IMR-90 (cell line): Measurements from ENCODE around the gene MON1A. TPM values are rescaled to one million over a fixed set of nuclear protein-coding genes. Genes with fewer than 3 reads are reported as not detected.

Source experiments
- ATAC-seq: fragments of 200-7000 bp; cut with Tn5 transposase; 2 replicates; pipeline ENCODE4 v1.9.1; 2020; ENCODE audit warnings: low read depth, mild to moderate bottlenecking, moderate library complexity
- BruUV-seq: library from RNA; stranded (reverse); fragments of 400-500 nt; replicated peaks from 2 replicates; lab custom pipeline; 2021; lab: Mats Ljungman, UMichigan
- CTCF ChIA-PET: fragments of 300-600 bp; formaldehyde crosslinking; extraction: SDS; loops from one replicate; lab custom pipeline; 2021; ENCODE audit warnings: antibody characterized with exemption; lab: Yijun Ruan, JAX
- POLR2A ChIA-PET: fragments of 300-600 bp; sonication (Branson Sonifier 250); formaldehyde crosslinking; loops from one replicate; lab custom pipeline; 2022; ENCODE audit warnings: antibody characterized with exemption; ENCODE audit not compliant: unreplicated experiment; lab: Charles Lee
- DNase-seq: peaks from one replicate; pipeline ENCODE4 v3.0.0; 2013
- H2AFZ ChIP-seq: replicated peaks from 2 replicates; pipeline ENCODE3; 2013; ENCODE audit warnings: low read length, mild to moderate bottlenecking; ENCODE audit not compliant: poor library complexity
- H2AK5ac ChIP-seq: 2 replicates; pipeline ENCODE4 v1.6.1; 2013; ENCODE audit warnings: low read depth, low read length, inconsistent platforms
- H2AK9ac ChIP-seq: replicated peaks from 2 replicates; pipeline ENCODE3; 2013; ENCODE audit warnings: mild to moderate bottlenecking, low read depth, low read length, moderate library complexity; ENCODE audit not compliant: poor library complexity
- H2BK120ac ChIP-seq: 2 replicates; pipeline ENCODE4 v1.6.1; 2013; ENCODE audit warnings: low read depth, low read length, inconsistent platforms
- H2BK15ac ChIP-seq: 3 replicates; pipeline ENCODE4 v1.6.1; 2013; ENCODE audit warnings: low read depth, low read length, inconsistent platforms
- H2BK20ac ChIP-seq: 2 replicates; pipeline ENCODE4 v1.6.1; 2013; ENCODE audit warnings: low read depth, mild to moderate bottlenecking, inconsistent platforms, low read length, moderate library complexity
- H2BK5ac ChIP-seq: 2 replicates; pipeline ENCODE4 v1.6.1; 2013; ENCODE audit warnings: mild to moderate bottlenecking, low read depth, low read length, inconsistent platforms; ENCODE audit not compliant: poor library complexity, severe bottlenecking
- H3K14ac ChIP-seq: replicated peaks from 2 replicates; pipeline ENCODE4 v1.6.1; 2013; ENCODE audit warnings: low read depth, low read length, inconsistent platforms
- H3K18ac ChIP-seq: 2 replicates; pipeline ENCODE4 v1.6.1; 2013; ENCODE audit warnings: low read depth, low read length, control low read depth
- H3K23ac ChIP-seq: 2 replicates; pipeline ENCODE4 v1.6.1; 2013; ENCODE audit warnings: low read depth, low read length, inconsistent platforms
- H3K27ac ChIP-seq: 2 replicates; pipeline ENCODE4 v1.5.1; 2013; ENCODE audit warnings: mild to moderate bottlenecking, control low read depth, low read length; ENCODE audit not compliant: insufficient read depth
- H3K27me3 ChIP-seq: 2 replicates; pipeline ENCODE4 v1.6.1; 2013; ENCODE audit warnings: low read length; ENCODE audit not compliant: control insufficient read depth, insufficient read depth
- H3K36me3 ChIP-seq: 2 replicates; pipeline ENCODE4 v1.6.1; 2013; ENCODE audit warnings: low read length, mixed read lengths; ENCODE audit not compliant: control insufficient read depth, insufficient read depth
- H3K4ac ChIP-seq: 2 replicates; pipeline ENCODE4 v1.6.1; 2013; ENCODE audit warnings: low read depth, low read length, inconsistent platforms
- H3K4me1 ChIP-seq: 2 replicates; pipeline ENCODE4 v1.6.1; 2013; ENCODE audit warnings: low read length, mixed read lengths; ENCODE audit not compliant: control insufficient read depth, insufficient read depth
- H3K4me2 ChIP-seq: 2 replicates; pipeline ENCODE4 v1.6.1; 2013; ENCODE audit warnings: low read depth, mild to moderate bottlenecking, control low read depth, low read length, moderate library complexity
- H3K4me3 ChIP-seq: 2 replicates; pipeline ENCODE4 v1.5.1; 2013; ENCODE audit warnings: low read depth, mild to moderate bottlenecking, control low read depth, low read length, moderate library complexity; ENCODE audit not compliant: insufficient read depth
- H3K56ac ChIP-seq: 2 replicates; pipeline ENCODE4 v1.6.1; 2013; ENCODE audit warnings: low read length, inconsistent platforms; ENCODE audit not compliant: insufficient read depth; ENCODE audit errors: extremely low read depth
- H3K79me1 ChIP-seq, 2 experiments: 2 replicates each; pipeline ENCODE4 v1.6.1; 2013; ENCODE audit warnings: low read length in 2 of 2, inconsistent platforms in 1 of 2, low read depth in 1 of 2
- H3K9ac ChIP-seq: 2 replicates; pipeline ENCODE4 v1.6.1; 2013; ENCODE audit warnings: low read depth, low read length, control low read depth
- H3K9me1 ChIP-seq: 2 replicates; pipeline ENCODE4 v1.6.1; 2013; ENCODE audit warnings: low read length, inconsistent platforms; ENCODE audit not compliant: insufficient read depth
- H3K9me3 ChIP-seq: 2 replicates; pipeline ENCODE4 v1.6.1; 2013; ENCODE audit warnings: low read length; ENCODE audit not compliant: control insufficient read depth, insufficient read depth
- H4K20me1 ChIP-seq: 2 replicates; pipeline ENCODE4 v1.6.1; 2013; ENCODE audit warnings: low read length, inconsistent platforms; ENCODE audit not compliant: insufficient read depth
- H4K5ac ChIP-seq: 2 replicates; pipeline ENCODE4 v1.6.1; 2013; ENCODE audit warnings: mild to moderate bottlenecking, low read depth, low read length, control low read depth
- H4K8ac ChIP-seq, 2 experiments: 2 replicates each; pipeline ENCODE4 v1.6.1; 2013; ENCODE audit warnings: low read depth in 2 of 2, low read length in 2 of 2, control low read depth in 1 of 2, inconsistent platforms in 1 of 2
- H4K91ac ChIP-seq: 2 replicates; pipeline ENCODE4 v1.6.1; 2013; ENCODE audit warnings: low read depth, low read length, inconsistent platforms; ENCODE audit not compliant: insufficient read depth
- CHD1 ChIP-seq: IDR thresholded peaks from 2 replicates; pipeline ENCODE4 v1.6.1; 2012; ENCODE audit warnings: low read depth, low read length, improper control_type of control experiment
- MAFK ChIP-seq: IDR thresholded peaks from 2 replicates; pipeline ENCODE4 v1.6.1; 2012; ENCODE audit warnings: low read depth, low read length, improper control_type of control experiment
- MAZ ChIP-seq: IDR thresholded peaks from 2 replicates; pipeline ENCODE4 v1.6.1; 2012; ENCODE audit warnings: low read depth, mild to moderate bottlenecking, low read length, improper control_type of control experiment, moderate library complexity, borderline replicate concordance
- MXI1 ChIP-seq: IDR thresholded peaks from 2 replicates; pipeline ENCODE4 v1.6.1; 2012; ENCODE audit warnings: low read depth, mild to moderate bottlenecking, low read length, moderate library complexity, borderline replicate concordance
- RCOR1 ChIP-seq: IDR thresholded peaks from 2 replicates; pipeline ENCODE4 v1.6.1; 2012; ENCODE audit warnings: mild to moderate bottlenecking, low read length, improper control_type of control experiment; ENCODE audit not compliant: insufficient replicate concordance
- WGBS, 2 experiments: methylation state at CpG; one replicate each; pipeline versions ENCODE4 v1.1.5 to v1.1.7; 2013; ENCODE audit warnings: missing lambda C conversion rate in 2 of 2; ENCODE audit not compliant: insufficient read length in 1 of 2; ENCODE audit errors: extremely low coverage in 2 of 2; 5-methylcytosine and 5-hydroxymethylcytosine counted together
- dilution Hi-C: fragments of 300-500 bp; cut with HindIII; formaldehyde crosslinking; loops from one replicate; pipeline ENCODE4 v1.14.3; 2018; ENCODE audit warnings: low sequenced_read_pairs; ENCODE audit not compliant: unreplicated experiment
- in situ Hi-C: fragments of 300-500 bp; cut with MboI; formaldehyde crosslinking; loops from 3 replicates; pipeline ENCODE4 v1.14.3; 2019; ENCODE audit warnings: low sequenced_read_pairs, inconsistent platforms, mixed read lengths
- intact Hi-C: fragments of 100-400 bp; cut with micrococcal nuclease; formaldehyde crosslinking; loops from 2 replicates; pipeline ENCODE4 v1.10.0; 2022
- polyA plus RNA-seq, 3 experiments: library from polyadenylated mRNA; depleted of rRNA; stranded (reverse); fragments of >200 nt; gene quantifications; 2 replicates each; pipeline ENCODE4 v1.2.3, GENCODE V29; 2012; ENCODE audit warnings: low replicate concordance in 1 of 3
- total RNA-seq: library from RNA; depleted of rRNA; stranded (reverse); fragments of >200 nt; gene quantifications from 2 replicates; pipeline ENCODE4 v1.2.3, GENCODE V29; 2012

The MON1A gene
- total and polyA plus RNA-seq, 2 of the 4 experiments (the other 2 are of a cell fraction), result 8.2 to 13.5 TPM

GRCh38 chr3:49914906-49915305 is 14.7 kb downstream of the MON1A start:
- H3K9ac ChIP-seq, result no peak overlapping the region
- H4K20me1 ChIP-seq, result peaks cover 4% of the 10 kb centered on the region; the same call in 1 of the 2 replicates
- H3K36me3 ChIP-seq, result peaks cover 16% of the 10 kb centered on the region
- intact Hi-C loops, result no loop called here
- no peak overlapping the region for H4K5ac ChIP-seq
- TF ChIP-seq RCOR1, result no peak
- no peak for TF ChIP-seq MAZ
- no peak for TF ChIP-seq MAFK
- no peak for TF ChIP-seq CHD1
- TF ChIP-seq MXI1, result no peak
- ATAC-seq (no peak; the same call in 1 of the 2 replicates), DNase-seq (no peak)
- no peak overlapping the region for H3K4me3 ChIP-seq
- POLR2A ChIA-PET, result no interaction called here
- H3K9me1 ChIP-seq, result peaks cover 7% of the 10 kb centered on the region; the same call in 1 of the 2 replicates
- no peak overlapping the region for H3K4ac ChIP-seq
- peaks cover 0 to 6% of the 10 kb centered on the region in 2 experiments; a peak in 2 of 4 replicates for H3K79me1 ChIP-seq
- H2AK9ac ChIP-seq, result no peak overlapping the region
- no TSS peak for BruUV-seq
- H3K27me3 ChIP-seq, result no peaks in the 10 kb centered on the region
- H3K9me3 ChIP-seq, result no peaks in the 10 kb centered on the region
- H2AK5ac ChIP-seq, result no peak overlapping the region
- H3K4me2 ChIP-seq, result no peak overlapping the region
- H2BK20ac ChIP-seq, result no peak overlapping the region
- H2BK15ac ChIP-seq, result no peak overlapping the region
- H2BK5ac ChIP-seq, result no peak overlapping the region
- H3K4me1 ChIP-seq, result no peaks in the 10 kb centered on the region
- no peak overlapping the region for H4K91ac ChIP-seq
- H3K18ac ChIP-seq, result no peak overlapping the region
- dilution Hi-C loops, result no loop called here
- H3K56ac ChIP-seq, result no peak overlapping the region
- H4K8ac ChIP-seq, result no peak overlapping the region
- H2BK120ac ChIP-seq, result no peak overlapping the region
- CTCF ChIA-PET, result interaction anchor here (0.5 kb wide), 1 partner anchor 350 kb away, joined by 3 read pairs; no protein-coding TSS in a partner anchor
- H3K27ac ChIP-seq, result no peak overlapping the region
- no peak overlapping the region for H3K14ac ChIP-seq
- in situ Hi-C loops, result no loop called here
- H3K23ac ChIP-seq, result no peak overlapping the region
- no CpG with 5 or more reads among the region's 2 CpGs for WGBS, 2 experiments
- H2AFZ ChIP-seq, result no peak overlapping the region
